GM18858 (cell line): ENCODE data around the gene ATP2A3.

Experiments used
- ATAC-seq: cut with Tn5 transposase; IDR thresholded peaks from one replicate; pipeline ENCODE4 v1.9.1; 2021; ENCODE audit not compliant: unreplicated experiment

Gene ATP2A3

GRCh38 chr17:3929181-3929580, 35.1 kb downstream of the ATP2A3 start:
- ATAC-seq = no peak

DNA sequence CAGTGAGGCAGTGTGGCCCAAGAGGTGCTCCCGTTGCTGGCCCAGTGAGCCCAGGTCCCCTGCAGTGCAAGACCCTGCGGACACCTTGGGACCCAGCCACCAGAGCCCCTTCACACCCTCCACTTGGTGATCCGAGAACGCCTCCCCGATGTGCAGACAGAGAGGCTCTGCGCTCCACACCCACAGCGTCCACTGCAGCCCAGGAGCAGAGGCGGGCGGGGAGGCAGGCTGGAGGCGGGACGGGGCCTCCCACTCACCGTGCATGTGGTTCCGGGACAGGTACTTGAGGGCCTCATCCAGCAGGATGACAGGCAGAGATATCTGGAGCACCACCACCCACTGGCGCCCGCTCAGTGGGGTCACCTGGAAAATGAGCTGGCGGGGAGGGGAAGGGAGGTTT, 35.8 kb downstream of the ATP2A3 start:
- ATAC-seq = no peak

GRCh38 chr17:3927628-3928340, 36.5 kb downstream of the ATP2A3 start:
- ATAC-seq = no peak

- no peak for ATAC-seq
Measured at GRCh38 chr17:3926860-3927627, 37.2 kb downstream of the ATP2A3 start.

DNA sequence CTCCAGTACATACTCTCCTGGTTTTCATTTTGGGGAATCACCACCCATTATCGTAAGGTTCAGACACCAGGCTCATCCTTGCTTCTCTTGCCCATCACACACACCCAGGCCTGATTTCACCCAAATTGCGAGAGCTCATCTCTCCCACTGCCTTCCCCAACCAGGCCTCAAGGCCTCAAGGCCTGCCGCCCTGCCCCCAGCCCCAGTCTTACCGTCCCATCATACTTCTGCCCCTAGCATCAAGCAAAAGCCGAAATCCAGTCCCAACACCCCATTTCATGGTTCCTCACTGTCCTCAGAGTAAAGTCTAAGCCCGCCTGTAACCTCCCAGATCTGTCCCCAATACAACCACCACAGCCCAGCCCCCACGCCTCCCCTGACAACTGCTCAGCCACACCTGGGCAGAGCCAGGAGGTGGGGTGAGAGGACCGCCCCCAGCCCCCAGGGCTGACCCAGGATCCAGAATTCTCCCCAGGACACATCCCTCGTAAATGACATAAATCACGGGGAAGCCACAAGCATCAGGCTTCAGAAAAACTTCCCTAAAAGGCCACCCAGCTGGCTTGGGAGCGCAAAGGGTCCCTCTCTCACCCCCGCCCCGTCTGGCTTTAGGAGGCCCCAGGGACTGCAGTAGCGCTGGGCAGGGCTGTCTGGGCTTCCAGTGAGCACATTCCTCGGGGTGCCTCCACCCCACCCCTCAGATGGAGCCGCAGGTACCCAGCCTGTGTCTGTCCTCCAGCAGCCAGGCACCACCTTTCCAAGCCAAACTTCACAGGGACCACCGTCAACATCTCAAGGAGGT, 38.4 kb downstream of the ATP2A3 start:
- no peak for ATAC-seq

- no peak for ATAC-seq
Measured at GRCh38 chr17:3924512-3925350, 39.5 kb downstream of the ATP2A3 start.

GRCh38 chr17:3923466-3924190, 40.6 kb downstream of the ATP2A3 start:
- no peak for ATAC-seq

DNA sequence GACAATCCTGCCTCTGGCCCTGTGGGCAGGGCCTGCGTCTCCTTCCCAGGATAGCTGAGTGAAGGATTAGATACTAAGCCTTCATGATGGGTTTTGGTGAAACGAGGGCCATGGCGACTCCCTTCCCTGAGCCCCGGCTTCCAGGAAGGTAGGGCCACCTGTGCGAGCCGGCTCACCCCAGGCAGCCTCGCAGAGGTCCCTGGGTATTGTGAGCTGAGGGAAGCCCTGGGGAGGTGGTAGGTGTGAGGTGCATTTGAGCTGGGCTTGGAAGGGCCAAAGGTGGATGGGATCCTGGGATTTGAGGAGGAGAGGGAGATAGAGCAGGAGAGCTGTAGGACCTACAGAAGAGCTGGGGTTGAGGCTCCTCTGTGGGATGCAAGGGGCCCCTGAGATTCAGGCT, 41.5 kb downstream of the ATP2A3 start:
- no peak for ATAC-seq

DNA sequence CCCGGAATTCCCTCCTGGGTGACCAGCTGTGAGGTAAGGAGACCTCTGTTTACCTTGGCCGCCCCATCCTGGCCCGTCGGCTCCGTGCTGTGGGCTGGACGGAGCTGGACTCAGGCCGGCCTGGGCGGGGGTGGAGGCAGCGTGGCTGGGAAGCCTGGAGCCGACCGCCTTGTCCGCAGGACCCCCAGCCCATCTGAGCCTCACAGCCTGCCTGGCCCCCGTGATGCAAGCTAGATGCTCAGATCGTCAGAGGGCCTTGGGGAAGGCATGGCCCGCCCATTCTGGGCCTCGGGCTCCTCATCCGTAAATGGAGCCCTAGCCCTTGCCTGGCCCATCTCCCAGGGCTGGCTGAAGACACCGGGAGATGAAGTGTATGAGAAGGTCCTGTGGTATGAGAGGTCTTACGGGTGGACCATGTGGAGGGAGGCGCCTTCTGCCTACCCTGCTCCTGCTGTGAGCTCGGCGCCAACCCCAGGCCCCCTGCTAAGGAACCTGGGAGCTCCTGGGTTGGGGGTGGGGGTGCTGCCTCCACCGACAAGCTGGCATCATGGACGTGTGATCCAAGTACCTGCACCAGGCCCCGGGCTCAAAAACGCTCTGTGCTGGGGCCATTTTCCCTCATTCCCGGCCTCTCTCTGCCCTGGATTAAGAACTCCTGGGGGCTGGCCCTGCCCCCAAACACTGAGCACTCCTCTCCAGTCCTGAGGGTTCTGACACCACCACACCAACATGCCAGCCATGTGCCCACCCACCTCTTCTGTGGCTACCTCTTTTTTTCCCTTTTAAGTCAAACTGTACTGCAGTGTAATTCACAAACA, 42.5 kb downstream of the ATP2A3 start:
- ATAC-seq = no peak

- ATAC-seq = no peak
Measured at GRCh38 chr17:3921006-3921405, 43.2 kb downstream of the ATP2A3 start.

- no peak for ATAC-seq
Measured at GRCh38 chr17:3919123-3919624, 45.1 kb downstream of the ATP2A3 start.

DNA sequence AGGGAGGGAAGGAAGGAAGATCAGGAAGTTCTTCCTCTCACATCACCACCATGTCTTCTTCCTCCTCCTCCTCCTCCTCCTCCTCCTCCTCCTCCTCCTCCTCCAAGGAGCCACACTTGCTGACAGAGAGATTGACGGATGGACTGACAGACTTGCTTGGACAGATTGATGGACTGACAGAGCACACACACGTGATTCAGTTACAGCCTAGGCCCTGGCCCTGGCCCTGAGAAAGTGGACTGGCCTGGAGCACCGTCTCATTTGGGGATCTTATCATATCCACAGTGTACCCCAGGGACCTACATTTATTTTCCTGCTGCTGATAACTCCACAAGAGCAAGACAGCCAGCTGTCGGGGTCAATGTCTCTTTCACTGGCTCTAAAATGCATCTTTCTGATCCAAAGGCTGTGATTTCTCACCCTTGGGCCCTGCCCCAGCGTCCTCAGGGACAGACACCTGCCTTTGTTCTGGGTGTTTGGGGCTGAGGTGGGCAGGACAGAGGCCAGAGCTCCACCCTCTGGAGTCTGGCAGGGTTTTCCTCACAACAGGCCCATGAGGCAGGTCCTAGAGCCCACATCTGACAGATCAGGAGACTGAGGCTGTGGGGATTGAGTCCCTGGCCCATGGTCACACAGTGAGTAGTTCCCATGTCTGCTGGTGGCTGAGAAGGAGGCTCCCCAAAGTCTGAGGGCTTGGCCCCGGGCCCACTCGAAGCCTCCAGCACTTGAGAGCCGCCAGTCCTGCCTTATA, 45.7 kb downstream of the ATP2A3 start:
- no peak for ATAC-seq

GRCh38 chr17:3917391-3917931, 46.8 kb downstream of the ATP2A3 start:
- no peak for ATAC-seq

DNA sequence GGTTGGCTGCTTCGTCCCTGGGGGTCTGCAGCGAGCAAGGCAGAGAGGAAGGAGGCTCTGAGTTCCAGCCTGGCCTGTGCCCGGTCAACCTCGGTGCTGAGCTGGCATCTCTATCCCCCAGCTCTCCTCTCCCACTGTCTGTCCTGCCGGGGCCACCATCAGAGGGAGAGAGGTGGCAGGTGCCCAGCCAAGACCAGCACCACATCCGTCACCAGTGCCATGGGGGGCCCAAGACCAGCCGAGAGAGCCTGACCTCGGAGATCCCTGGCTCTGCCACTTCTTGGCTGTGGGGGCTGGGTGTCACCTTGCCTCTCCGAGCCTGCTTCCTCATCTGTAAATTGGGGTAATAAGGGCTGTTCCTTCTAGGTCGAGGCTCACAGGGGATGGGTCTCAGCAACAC, 47.4 kb downstream of the ATP2A3 start:
- no peak for ATAC-seq

DNA sequence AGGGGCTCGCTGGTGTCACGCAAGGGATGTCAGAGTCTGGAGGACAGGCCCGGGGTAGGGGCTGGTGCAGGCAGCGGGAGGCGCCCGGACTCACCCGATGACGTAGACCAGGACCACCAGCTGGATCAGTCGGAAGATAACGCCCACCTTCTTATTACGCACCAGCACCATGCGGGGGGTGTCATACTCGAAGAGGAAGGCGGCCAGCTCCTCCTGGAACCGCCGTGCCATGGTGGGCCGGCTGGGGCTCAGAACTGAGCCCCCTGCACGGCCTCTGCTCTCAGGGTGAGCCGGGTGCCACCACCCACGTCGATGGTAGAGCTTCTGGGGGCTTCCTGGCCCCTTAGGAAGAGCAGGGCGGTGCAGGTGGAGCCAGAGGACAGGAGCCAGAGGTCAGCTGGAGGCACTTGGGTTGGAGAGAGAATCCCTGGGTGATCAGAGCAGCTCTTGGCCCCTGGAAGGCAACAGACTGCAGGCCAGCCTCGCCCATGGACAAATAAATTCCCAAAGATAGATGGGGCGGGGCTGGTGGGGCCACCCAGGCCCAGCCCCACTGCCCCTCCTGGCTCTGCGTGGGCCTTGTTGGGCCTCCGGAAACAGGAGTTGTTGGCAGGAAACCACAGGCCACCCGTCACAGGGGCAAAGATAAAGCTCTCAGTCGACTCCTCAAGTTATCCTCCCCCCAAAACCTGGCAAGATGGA, 48.1 kb downstream of the ATP2A3 start, which contains the start of gene P2RX1:
P2RX1 (minus strand) TSS at position 471 of the 702 bp plus-strand sequence; CDS start at position 231, 240 bp downstream.
- ATAC-seq = no peak

GRCh38 chr17:3915581-3915994, 48.6 kb downstream of the ATP2A3 start:
- ATAC-seq = no peak

DNA sequence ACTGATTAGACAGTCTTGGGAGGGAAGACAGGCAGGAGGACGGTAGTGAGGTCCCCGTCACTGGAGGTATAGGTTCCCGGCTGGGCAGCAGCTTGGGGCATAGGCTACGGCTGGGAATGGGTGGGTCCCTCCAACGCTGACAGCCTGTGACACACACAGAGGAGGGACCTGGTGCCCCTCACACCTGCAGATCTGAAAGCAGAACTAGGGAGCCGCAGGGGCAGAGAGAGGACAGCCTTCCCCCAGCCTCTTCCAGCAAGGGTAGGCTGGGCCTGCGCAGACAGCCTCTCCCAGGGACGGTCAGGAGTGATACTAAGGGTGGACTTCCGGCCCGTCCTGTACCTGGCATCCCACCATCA, 49.9 kb downstream of the ATP2A3 start:
- ATAC-seq = peak; percentile 41
